Measurements from ENCODE around the gene STX7. TPM values are rescaled to one million over a fixed set of nuclear protein-coding genes. Genes with fewer than 3 reads are reported as not detected.

The STX7 gene
- total and polyA plus RNA-seq, 2 experiments from 2014 or later, result 47.2 to 59.8 TPM

DNA sequence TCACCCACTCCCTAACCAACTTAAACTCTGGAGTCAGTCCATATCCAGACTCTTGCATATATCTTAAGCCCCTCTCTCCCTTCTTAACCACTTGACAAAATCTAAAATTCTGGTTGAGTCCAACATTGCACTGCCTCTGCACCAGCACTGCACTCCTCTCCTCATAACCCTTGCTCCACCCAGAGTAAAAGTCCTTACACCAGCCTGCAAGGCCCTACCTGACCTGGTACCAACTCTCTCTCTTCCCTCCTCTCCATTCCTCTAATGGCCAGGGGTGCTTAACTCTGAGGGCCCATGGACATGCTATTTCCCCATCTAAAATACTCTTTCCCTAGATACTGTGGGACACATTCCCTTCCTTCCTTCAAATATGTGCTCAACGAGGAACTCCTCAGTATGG lies 21.0 kb downstream of the STX7 start:
- in situ Hi-C loops (cut with MboI), result no loop called here
- peaks cover 98% of the 10 kb centered on the region for H3K79me2 ChIP-seq (ENCODE audit: insufficient read depth)
- no peak overlapping the region for H3K9ac ChIP-seq

DNA sequence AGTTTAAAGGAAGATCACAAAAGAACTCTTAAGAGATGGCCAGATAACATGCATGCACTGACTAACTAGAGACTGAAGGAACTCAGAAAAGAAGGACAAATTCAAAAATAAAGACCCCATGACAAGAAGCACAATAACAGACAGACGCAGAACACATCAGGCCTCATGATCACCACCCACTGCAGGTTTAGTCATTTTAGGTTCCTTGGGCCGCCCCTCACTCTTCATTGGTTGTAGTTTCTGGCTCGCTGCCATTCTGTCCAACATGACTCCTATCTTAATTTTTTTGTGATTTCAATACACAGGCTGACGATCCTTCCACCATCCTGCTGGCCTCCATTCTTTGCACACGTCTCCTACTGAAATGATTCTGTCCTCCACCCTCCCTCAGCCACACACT lies 21.6 kb downstream of the STX7 start:
- DNase-seq, result peak; percentile 90
- Histone ChIP-seq H3K4me2 (ENCODE audit: unreplicated experiment) (peak overlapping the region; percentile 89), H3K9me2 (ENCODE audit: insufficient read depth) (no peaks in the 10 kb centered on the region), H3K27ac (peak overlapping the region; percentile 91), H4K20me1 (ENCODE audit: insufficient read depth) (no peaks in the 10 kb centered on the region), H3K9me3 (ENCODE audit: low read depth) (no peaks in the 10 kb centered on the region), H3K79me2 (ENCODE audit: insufficient read depth) (peaks cover 98% of the 10 kb centered on the region), H3K4me3 (no peak overlapping the region), H3K36me3 (ENCODE audit: low read depth) (peaks cover 11% of the 10 kb centered on the region; the same call in 1 of the 2 replicates), H3K4me1 (ENCODE audit: insufficient read depth) (peaks cover 35% of the 10 kb centered on the region), H2AFZ (no peak overlapping the region), H3F3A (ENCODE audit: insufficient read depth) (peaks cover 28% of the 10 kb centered on the region), H3K27me3 (replicated peaks; ENCODE audit: insufficient read depth) (no peaks in the 10 kb centered on the region), H3K9ac (peak overlapping the region; percentile 79)
- in situ Hi-C loops (cut with MboI), result no loop called here
- TF ChIP-seq EZH2 (IDR thresholded peaks at IDR 0.05; ENCODE audit: insufficient read depth, poor library complexity, severe bottlenecking), result no peak
- no peak for TF ChIP-seq EZH2phosphoT487 (IDR thresholded peaks at IDR 0.05; ENCODE audit: insufficient read depth, low read depth)
- WGBS, 2 experiments (ENCODE audit: low coverage in 1 of 2, low lambda C conversion rate in 2 of 2, missing lambda C conversion rate in 2 of 2), result 34 to 36% methylated on average over 5 of the region's 5 CpGs

More for the DNA sequence above, 21.0 kb downstream of the STX7 start:
- Histone ChIP-seq H2AFZ (no peak overlapping the region), H3K4me3 (no peak overlapping the region), H3K27me3 (replicated peaks; ENCODE audit: insufficient read depth) (no peaks in the 10 kb centered on the region), H3K27ac (peak overlapping the region; percentile 91), H3K4me1 (ENCODE audit: insufficient read depth) (peaks cover 35% of the 10 kb centered on the region), H4K20me1 (ENCODE audit: insufficient read depth) (no peaks in the 10 kb centered on the region), H3K9me2 (ENCODE audit: insufficient read depth) (no peaks in the 10 kb centered on the region), H3K4me2 (ENCODE audit: unreplicated experiment) (no peak overlapping the region), H3K36me3 (ENCODE audit: low read depth) (peaks cover 10% of the 10 kb centered on the region; the same call in 1 of the 2 replicates), H3K9me3 (ENCODE audit: low read depth) (no peaks in the 10 kb centered on the region), H3F3A (ENCODE audit: insufficient read depth) (peaks cover 33% of the 10 kb centered on the region)
- 100% methylated on average over 1 of the region's 1 CpG for WGBS, 2 experiments (ENCODE audit: low coverage in 1 of 2, low lambda C conversion rate in 2 of 2, missing lambda C conversion rate in 2 of 2)
- no peak for DNase-seq
- no peak for TF ChIP-seq EZH2phosphoT487 (IDR thresholded peaks at IDR 0.05; ENCODE audit: insufficient read depth, low read depth)
- no peak for TF ChIP-seq EZH2 (IDR thresholded peaks at IDR 0.05; ENCODE audit: insufficient read depth, poor library complexity, severe bottlenecking)

DNA sequence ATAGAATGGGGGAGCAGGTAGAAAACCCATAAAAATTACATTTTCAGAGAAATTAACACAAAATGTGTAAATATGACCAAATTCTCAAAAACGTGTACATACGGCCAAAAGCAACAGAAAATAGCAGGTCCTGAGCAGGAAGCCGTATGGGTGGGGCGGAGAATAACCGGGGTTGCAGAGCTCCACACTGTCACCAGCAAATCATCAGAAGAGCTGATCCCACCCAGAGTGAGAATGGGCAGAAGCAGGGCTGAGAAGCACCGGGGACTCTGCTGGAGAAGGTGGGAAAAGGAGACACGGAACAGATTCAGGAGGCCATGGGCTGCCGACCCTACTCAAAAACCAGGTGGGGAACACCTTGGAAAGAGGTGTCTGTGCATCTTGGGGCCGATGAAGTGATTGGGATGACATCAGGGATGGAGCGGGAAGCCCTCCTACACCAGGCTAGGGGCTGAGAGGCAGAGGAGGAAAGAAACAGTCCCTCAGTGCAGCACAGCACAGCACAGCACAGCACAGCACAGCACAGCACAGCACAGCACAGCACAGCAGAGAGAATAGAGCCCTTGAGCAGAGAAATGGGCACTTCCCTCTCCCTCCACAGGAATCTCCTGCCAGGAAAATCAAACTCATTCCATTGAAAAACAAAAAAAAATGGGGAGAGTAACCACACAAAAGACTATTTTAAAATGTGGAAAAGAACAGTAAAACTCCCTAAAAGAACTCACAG lies 22.3 kb downstream of the STX7 start:
- 6 to 8% methylated on average over 9 to 10 of the region's 10 CpGs for WGBS, 2 experiments (ENCODE audit: low coverage in 1 of 2, low lambda C conversion rate in 2 of 2, missing lambda C conversion rate in 2 of 2)
- peak overlapping the region; percentile 75 for H2AFZ ChIP-seq
- H3K79me2 ChIP-seq (ENCODE audit: insufficient read depth), result peaks cover 98% of the 10 kb centered on the region
- H4K20me1 ChIP-seq (ENCODE audit: insufficient read depth), result no peaks in the 10 kb centered on the region
- peak overlapping the region; percentile 91 for H3K27ac ChIP-seq
- H3K27me3 ChIP-seq (replicated peaks; ENCODE audit: insufficient read depth), result no peaks in the 10 kb centered on the region
- H3K36me3 ChIP-seq (ENCODE audit: low read depth), result peaks cover 16% of the 10 kb centered on the region; the same call in 1 of the 2 replicates
- H3K9ac ChIP-seq, result peak overlapping the region; percentile 79
- peak; percentile 52 for DNase-seq
- H3K4me2 ChIP-seq (ENCODE audit: unreplicated experiment), result peak overlapping the region; percentile 89
- in situ Hi-C loops (cut with MboI), result no loop called here
- no peaks in the 10 kb centered on the region for H3K9me2 ChIP-seq (ENCODE audit: insufficient read depth)
- H3F3A ChIP-seq (ENCODE audit: insufficient read depth), result peaks cover 27% of the 10 kb centered on the region
- peaks cover 31% of the 10 kb centered on the region for H3K4me1 ChIP-seq (ENCODE audit: insufficient read depth)
- TF ChIP-seq EZH2 (IDR thresholded peaks at IDR 0.05; ENCODE audit: insufficient read depth, poor library complexity, severe bottlenecking) (no peak), EZH2phosphoT487 (IDR thresholded peaks at IDR 0.05; ENCODE audit: insufficient read depth, low read depth) (no peak)
- no peaks in the 10 kb centered on the region for H3K9me3 ChIP-seq (ENCODE audit: low read depth)
- H3K4me3 ChIP-seq, result peak overlapping the region; percentile 60

DNA sequence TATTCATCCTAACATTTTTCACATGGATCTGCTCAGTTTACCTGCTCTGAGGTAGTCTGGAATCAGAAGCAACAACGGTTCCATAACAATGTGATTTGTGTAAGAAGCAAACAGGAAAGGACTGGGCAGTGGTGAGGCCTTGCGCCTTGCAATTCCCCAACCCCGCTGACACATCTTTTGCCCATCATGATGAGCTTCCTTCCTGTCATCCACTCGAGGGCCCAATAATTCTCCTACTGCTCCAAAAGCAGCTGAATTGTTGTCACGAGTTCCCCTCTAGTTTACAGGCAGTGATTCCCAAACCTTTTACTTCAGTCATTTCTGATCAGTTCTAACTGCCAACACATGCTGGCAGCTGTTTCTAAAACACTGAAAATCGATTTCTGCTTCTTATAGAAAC lies 22.9 kb downstream of the STX7 start:
- Histone ChIP-seq H3K9me3 (ENCODE audit: low read depth) (no peaks in the 10 kb centered on the region), H4K20me1 (ENCODE audit: insufficient read depth) (no peaks in the 10 kb centered on the region), H3K27ac (peak overlapping the region; percentile 91), H3K4me3 (peak overlapping the region; percentile 60), H3K4me2 (ENCODE audit: unreplicated experiment) (peak overlapping the region; percentile 89), H2AFZ (peak overlapping the region; percentile 75), H3K36me3 (ENCODE audit: low read depth) (peaks cover 16% of the 10 kb centered on the region; the same call in 1 of the 2 replicates), H3F3A (ENCODE audit: insufficient read depth) (peaks cover 30% of the 10 kb centered on the region), H3K9ac (peak overlapping the region; percentile 79), H3K9me2 (ENCODE audit: insufficient read depth) (no peaks in the 10 kb centered on the region), H3K79me2 (ENCODE audit: insufficient read depth) (peaks cover 98% of the 10 kb centered on the region), H3K27me3 (replicated peaks; ENCODE audit: insufficient read depth) (no peaks in the 10 kb centered on the region), H3K4me1 (ENCODE audit: insufficient read depth) (peaks cover 30% of the 10 kb centered on the region)
- peak; percentile 90 for DNase-seq
- in situ Hi-C loops (cut with MboI), result no loop called here
- TF ChIP-seq EZH2 (IDR thresholded peaks at IDR 0.05; ENCODE audit: insufficient read depth, poor library complexity, severe bottlenecking) (no peak), EZH2phosphoT487 (IDR thresholded peaks at IDR 0.05; ENCODE audit: insufficient read depth, low read depth) (no peak)
- 3 to 5% methylated on average over 6 of the region's 6 CpGs for WGBS, 2 experiments (ENCODE audit: low coverage in 1 of 2, low lambda C conversion rate in 2 of 2, missing lambda C conversion rate in 2 of 2)

All from GM23248 (cell line).